H9 (cell line): ENCODE results near the gene MITF. TPM values are rescaled to one million over a fixed set of nuclear protein-coding genes. Genes with fewer than 3 reads are reported as not detected.

Experiments used
- DNase-seq: peaks from one replicate; pipeline ENCODE4 v3.0.0-alpha.2; 2017
- H2AFZ ChIP-seq: one replicate; pipeline ENCODE4 v1.6.1; 2013; ENCODE audit warnings: mild to moderate bottlenecking, low read length, control low read depth, moderate library complexity
- H2AK5ac ChIP-seq: 2 replicates; pipeline ENCODE4 v1.6.1; 2013; ENCODE audit warnings: low read length, control low read depth, mixed read lengths; ENCODE audit not compliant: insufficient read length
- H2BK120ac ChIP-seq: one replicate; pipeline ENCODE4 v1.6.1; 2013; ENCODE audit warnings: low read depth, mild to moderate bottlenecking, low read length, control low read depth, inconsistent platforms; ENCODE audit not compliant: poor library complexity, severe bottlenecking
- H2BK12ac ChIP-seq: 2 replicates; pipeline ENCODE4 v1.6.1; 2013; ENCODE audit warnings: low read length, control low read depth, mixed read lengths, low read depth; ENCODE audit not compliant: insufficient read length
- H2BK15ac ChIP-seq: 2 replicates; pipeline ENCODE4 v1.6.1; 2013; ENCODE audit warnings: low read depth, low read length, control low read depth
- H2BK20ac ChIP-seq: one replicate; pipeline ENCODE4 v1.6.1; 2013; ENCODE audit warnings: low read depth, mild to moderate bottlenecking, low read length, control low read depth, inconsistent platforms; ENCODE audit not compliant: poor library complexity, severe bottlenecking
- H2BK5ac ChIP-seq: 2 replicates; pipeline ENCODE4 v1.6.1; 2013; ENCODE audit warnings: low read length, control low read depth, mixed read lengths; ENCODE audit not compliant: insufficient read length
- H3K14ac ChIP-seq: 2 replicates; pipeline ENCODE4 v1.6.1; 2013; ENCODE audit warnings: low read length, control low read depth; ENCODE audit not compliant: insufficient read depth
- H3K18ac ChIP-seq: 2 replicates; pipeline ENCODE4 v1.6.1; 2013; ENCODE audit warnings: low read depth, mild to moderate bottlenecking, mixed read lengths, low read length, control low read depth; ENCODE audit not compliant: insufficient read length
- H3K23ac ChIP-seq: 2 replicates; pipeline ENCODE4 v1.6.1; 2013; ENCODE audit warnings: low read length, control low read depth, mixed read lengths, low read depth; ENCODE audit not compliant: insufficient read length
- H3K23me2 ChIP-seq: 2 replicates; pipeline ENCODE4 v1.6.1; 2013; ENCODE audit warnings: low read depth, mild to moderate bottlenecking, mixed read lengths, low read length, control low read depth; ENCODE audit not compliant: insufficient read length, poor library complexity, severe bottlenecking
- H3K27ac ChIP-seq: 2 replicates; pipeline ENCODE4 v1.5.1; 2013; ENCODE audit warnings: low read length, control low read depth, mixed read lengths, low read depth; ENCODE audit not compliant: insufficient read length
- H3K27me3 ChIP-seq: 2 replicates; pipeline ENCODE4 v1.6.1; 2013; ENCODE audit warnings: low read length, control low read depth, inconsistent platforms; ENCODE audit not compliant: insufficient read depth
- H3K4ac ChIP-seq: 2 replicates; pipeline ENCODE4 v1.6.1; 2013; ENCODE audit warnings: low read depth, mild to moderate bottlenecking, control low read depth, inconsistent platforms, low read length, moderate library complexity
- H3K4me1 ChIP-seq: 2 replicates; pipeline ENCODE4 v1.6.1; 2013; ENCODE audit warnings: low read length, control low read depth, inconsistent platforms; ENCODE audit not compliant: insufficient read depth
- H3K4me2 ChIP-seq: 2 replicates; pipeline ENCODE4 v1.6.1; 2013; ENCODE audit warnings: low read length, control low read depth, mixed read lengths; ENCODE audit not compliant: insufficient read length, insufficient read depth
- H3K56ac ChIP-seq: 2 replicates; pipeline ENCODE4 v1.6.1; 2013; ENCODE audit warnings: low read depth, mild to moderate bottlenecking, mixed read lengths, low read length, control low read depth; ENCODE audit not compliant: insufficient read length
- H3K79me1 ChIP-seq: 2 replicates; pipeline ENCODE4 v1.6.1; 2013; ENCODE audit warnings: low read depth, mild to moderate bottlenecking, moderate library complexity, low read length, control low read depth, inconsistent platforms; ENCODE audit not compliant: insufficient read depth, poor library complexity, severe bottlenecking
- H3K79me2 ChIP-seq: 2 replicates; pipeline ENCODE4 v1.6.1; 2013; ENCODE audit warnings: low read length, control low read depth, inconsistent platforms; ENCODE audit not compliant: insufficient read depth
- H3K9ac ChIP-seq: 2 replicates; pipeline ENCODE4 v1.6.1; 2013; ENCODE audit warnings: low read length, control low read depth, mixed read lengths; ENCODE audit not compliant: insufficient read length; ENCODE audit errors: extremely low read depth
- H3K9me3 ChIP-seq: one replicate; pipeline ENCODE4 v1.6.1; 2013; ENCODE audit warnings: low read depth, low read length, inconsistent platforms; ENCODE audit not compliant: control insufficient read depth
- H3T11ph ChIP-seq: one replicate; pipeline ENCODE4 v1.6.1; 2013; ENCODE audit warnings: mild to moderate bottlenecking, low read length, control low read depth, inconsistent platforms
- H4K20me1 ChIP-seq: one replicate; pipeline ENCODE4 v1.6.1; 2013; ENCODE audit not compliant: control insufficient read depth, insufficient read length, insufficient read depth
- H4K5ac ChIP-seq: 2 replicates; pipeline ENCODE4 v1.6.1; 2013; ENCODE audit warnings: low read depth, mild to moderate bottlenecking, mixed read lengths, low read length, control low read depth; ENCODE audit not compliant: insufficient read length
- H4K8ac ChIP-seq: replicated peaks from 2 replicates; pipeline ENCODE4 v1.6.1; 2013; ENCODE audit warnings: low read length, control low read depth, mixed read lengths, low read depth; ENCODE audit not compliant: insufficient read length
- H4K91ac ChIP-seq: 2 replicates; pipeline ENCODE4 v1.6.1; 2013; ENCODE audit warnings: low read depth, mild to moderate bottlenecking, moderate library complexity, mixed read lengths, low read length, control low read depth; ENCODE audit not compliant: insufficient read length
- H3K27ac Mint-ChIP-seq, 3 experiments: 2 replicates in 2 of 3; 3 replicates in 1 of 3; pipeline ENCODE4 v1.8.0; 2020 to 2021; ENCODE audit warnings: mixed read lengths in 3 of 3, mild to moderate bottlenecking in 1 of 3, moderate library complexity in 1 of 3
- H3K27me3 Mint-ChIP-seq: 2 replicates; pipeline ENCODE4 v1.8.0; 2021; ENCODE audit warnings: low read depth, mild to moderate bottlenecking, moderate library complexity, mixed read lengths
- H3K36me3 Mint-ChIP-seq, 3 experiments: 2 replicates in 2 of 3; 3 replicates in 1 of 3; pipeline ENCODE4 v1.8.0; 2020 to 2021; ENCODE audit warnings: low read depth in 3 of 3, mixed read lengths in 3 of 3; ENCODE audit not compliant: insufficient read depth in 1 of 3
- H3K4me1 Mint-ChIP-seq, 2 experiments: 2 replicates each; pipeline ENCODE4 v1.8.0; 2020; ENCODE audit warnings: mixed read lengths in 2 of 2
- H3K4me3 Mint-ChIP-seq, 2 experiments: 2 replicates in 1 of 2; 3 replicates in 1 of 2; pipeline ENCODE4 v1.8.0; 2020 to 2021; ENCODE audit warnings: mild to moderate bottlenecking in 2 of 2, mixed read lengths in 2 of 2, moderate library complexity in 1 of 2
- H3K9me3 Mint-ChIP-seq, 2 experiments: 2 replicates in 1 of 2; 3 replicates in 1 of 2; pipeline ENCODE4 v1.8.0; 2020; ENCODE audit warnings: mild to moderate bottlenecking in 2 of 2, mixed read lengths in 2 of 2, moderate library complexity in 1 of 2
- CTCF ChIP-seq: fragments of 200-600 bp; sonication (generic); conservative IDR thresholded peaks from 3 replicates; pipeline ENCODE4 v1.8.0; 2021; ENCODE audit warnings: antibody characterized with exemption, mild to moderate bottlenecking
- WGBS: extraction: QIAGEN DNeasy Blood & Tissue Kit; methylation state at CpG from one replicate; pipeline ENCODE4 v1.1.7; 2013; ENCODE audit warnings: missing lambda C conversion rate, low lambda C conversion rate, mixed read lengths; ENCODE audit not compliant: insufficient read length; ENCODE audit errors: extremely low coverage; 5-methylcytosine and 5-hydroxymethylcytosine counted together
- total RNA-seq: library from RNA; stranded (reverse); gene quantifications from 2 replicates; pipeline ENCODE4 v1.2.1, GENCODE V29; 2021

The MITF gene
- total RNA-seq, 1 experiment from 2014 or later = 0.81 TPM

GRCh38 chr3:69941439-69942176 lies 202.3 kb downstream of the MITF start:
- H2AK5ac ChIP-seq = no peak overlapping the region
- no peak overlapping the region for H3K14ac ChIP-seq
- Mint-ChIP-seq H3K36me3 (no peaks in the 10 kb centered on the region), H3K9me3 (no peaks in the 10 kb centered on the region), H3K4me3 (no peak overlapping the region), H3K27ac (no peak overlapping the region), H3K27me3 (no peaks in the 10 kb centered on the region), H3K4me1 (peaks cover 16% of the 10 kb centered on the region in 2 experiments)
- H3K56ac ChIP-seq = no peak overlapping the region
- H4K8ac ChIP-seq = no peak overlapping the region
- no peak overlapping the region for H3K27ac ChIP-seq
- H3K23me2 ChIP-seq = no peaks in the 10 kb centered on the region
- TF ChIP-seq CTCF = no peak
- no peak overlapping the region for H2BK120ac ChIP-seq
- no peak overlapping the region for H2BK15ac ChIP-seq
- no peak overlapping the region for H3K9ac ChIP-seq
- no peaks in the 10 kb centered on the region for H3K27me3 ChIP-seq
- no peak overlapping the region for H2BK5ac ChIP-seq
- H4K20me1 ChIP-seq = no peaks in the 10 kb centered on the region
- no CpG with 5 or more reads among the region's 3 CpGs for WGBS
- no peak for DNase-seq
- no peak overlapping the region for H3T11ph ChIP-seq
- no peak overlapping the region for H3K4ac ChIP-seq
- H3K18ac ChIP-seq = no peak overlapping the region
- H3K23ac ChIP-seq = no peak overlapping the region
- no peaks in the 10 kb centered on the region for H3K79me2 ChIP-seq
- no peak overlapping the region for H3K4me2 ChIP-seq
- H2AFZ ChIP-seq = no peak overlapping the region
- no peak overlapping the region for H4K5ac ChIP-seq
- no peak overlapping the region for H2BK20ac ChIP-seq
- H3K9me3 ChIP-seq = no peaks in the 10 kb centered on the region
- H4K91ac ChIP-seq = no peak overlapping the region
- no peaks in the 10 kb centered on the region for H3K79me1 ChIP-seq
- peaks cover 4% of the 10 kb centered on the region; the same call in 1 of the 2 replicates for H3K4me1 ChIP-seq
- no peak overlapping the region for H2BK12ac ChIP-seq
